Measurements from ENCODE around the gene UBAC2.

Gene UBAC2

GRCh38 chr13:99311748-99312492 lies 111.3 kb downstream of the UBAC2 start:
- no peak for DNase-seq (ENCODE audit: low spot score)

DNA sequence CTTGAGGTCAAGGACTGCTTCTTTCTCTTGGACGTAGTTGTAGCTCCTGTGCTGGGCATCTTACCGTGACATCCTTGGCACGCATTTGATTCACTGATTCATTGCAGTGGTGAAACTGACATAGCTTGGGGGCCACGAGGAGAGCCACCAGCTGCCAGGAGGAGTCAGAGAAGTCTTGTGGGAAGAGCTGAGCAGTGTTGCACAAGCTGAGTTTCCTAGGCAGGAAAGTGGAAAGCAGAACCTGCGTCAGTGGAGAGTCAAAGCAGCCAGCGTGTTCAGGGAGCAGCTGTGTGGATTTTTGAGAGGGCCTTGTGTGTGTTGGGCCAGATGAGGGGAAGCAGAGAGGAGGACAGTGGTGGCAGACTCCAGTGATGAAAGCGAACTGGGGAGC lies 111.8 kb downstream of the UBAC2 start:
- DNase-seq (ENCODE audit: low spot score) = peak; percentile 92

GRCh38 chr13:99313501-99313900 lies 112.8 kb downstream of the UBAC2 start:
- DNase-seq (ENCODE audit: low spot score) = no peak

DNA sequence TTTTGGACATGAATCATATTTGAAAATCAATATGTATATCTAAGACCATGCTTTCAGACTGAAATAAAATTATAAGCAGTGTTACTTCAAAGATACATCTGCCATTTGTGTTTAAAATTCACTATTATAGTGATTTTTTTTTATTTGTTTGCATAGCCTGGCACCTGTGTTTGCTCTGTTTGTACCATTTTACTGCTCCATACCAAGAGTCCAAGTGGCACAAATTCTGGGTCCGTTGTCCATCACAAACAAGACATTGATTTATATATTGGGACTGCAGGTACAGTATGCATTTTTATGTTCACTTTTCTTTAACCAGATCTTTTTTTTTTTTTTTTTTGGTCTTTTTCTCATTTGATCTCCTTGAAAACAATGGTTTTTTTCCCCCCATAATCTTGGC lies 113.3 kb downstream of the UBAC2 start:
- no peak for DNase-seq (ENCODE audit: low spot score)

DNA sequence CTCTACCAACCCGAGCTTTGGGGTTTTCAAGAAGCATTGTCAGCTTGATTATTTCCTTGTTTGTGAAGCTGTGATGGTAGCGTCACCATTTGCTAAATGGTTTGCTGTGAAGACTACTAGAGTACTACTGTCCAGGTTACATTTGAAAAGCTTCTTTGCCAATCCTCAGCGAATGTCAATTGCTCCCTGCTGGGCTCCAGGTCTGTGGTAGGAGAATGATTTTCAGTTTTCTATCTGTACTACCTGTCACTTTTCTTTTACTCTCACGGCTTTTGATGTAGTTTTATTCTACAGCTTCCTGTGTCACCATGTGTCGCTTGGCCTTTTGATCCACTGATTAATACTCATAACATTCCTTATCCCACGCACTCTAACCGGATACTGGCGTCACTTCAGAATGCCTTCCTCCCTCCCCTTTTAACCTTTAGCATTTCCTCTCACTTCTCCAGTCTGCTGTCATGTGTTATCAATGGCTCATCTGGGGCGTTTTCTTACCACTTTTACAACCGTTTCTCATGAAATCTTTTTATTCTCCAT lies 114.1 kb downstream of the UBAC2 start:
- no peak for DNase-seq (ENCODE audit: low spot score)

GRCh38 chr13:99315186-99315585 lies 114.5 kb downstream of the UBAC2 start:
- DNase-seq (ENCODE audit: low spot score) = no peak

DNA sequence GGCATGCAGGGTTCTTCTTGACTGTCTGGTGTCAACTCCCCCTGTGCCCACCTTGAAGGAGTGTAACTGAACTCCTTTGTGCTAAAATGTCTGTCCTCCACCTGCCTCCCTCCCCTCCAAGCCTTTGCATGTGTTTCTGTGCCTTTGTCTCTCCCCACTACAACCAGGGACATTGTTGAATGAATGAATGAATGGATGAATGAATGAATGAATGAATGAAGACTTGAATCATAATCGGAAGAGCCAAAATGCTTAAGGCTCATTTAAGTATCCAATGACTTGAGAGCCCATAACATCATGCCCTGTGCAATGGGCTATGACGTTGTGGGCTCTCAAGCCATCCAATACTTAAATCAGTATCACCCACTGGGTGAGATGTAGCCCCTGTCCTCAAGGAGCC lies 115.6 kb downstream of the UBAC2 start:
- DNase-seq (ENCODE audit: low spot score) = no peak

GRCh38 chr13:99316657-99317256 lies 116.1 kb downstream of the UBAC2 start:
- DNase-seq (ENCODE audit: low spot score) = no peak

GRCh38 chr13:99320693-99321481 lies 120.2 kb downstream of the UBAC2 start:
- DNase-seq (ENCODE audit: low spot score) = peak; percentile 67

GRCh38 chr13:99321709-99322108 lies 121.1 kb downstream of the UBAC2 start:
- DNase-seq (ENCODE audit: low spot score) = no peak

DNA sequence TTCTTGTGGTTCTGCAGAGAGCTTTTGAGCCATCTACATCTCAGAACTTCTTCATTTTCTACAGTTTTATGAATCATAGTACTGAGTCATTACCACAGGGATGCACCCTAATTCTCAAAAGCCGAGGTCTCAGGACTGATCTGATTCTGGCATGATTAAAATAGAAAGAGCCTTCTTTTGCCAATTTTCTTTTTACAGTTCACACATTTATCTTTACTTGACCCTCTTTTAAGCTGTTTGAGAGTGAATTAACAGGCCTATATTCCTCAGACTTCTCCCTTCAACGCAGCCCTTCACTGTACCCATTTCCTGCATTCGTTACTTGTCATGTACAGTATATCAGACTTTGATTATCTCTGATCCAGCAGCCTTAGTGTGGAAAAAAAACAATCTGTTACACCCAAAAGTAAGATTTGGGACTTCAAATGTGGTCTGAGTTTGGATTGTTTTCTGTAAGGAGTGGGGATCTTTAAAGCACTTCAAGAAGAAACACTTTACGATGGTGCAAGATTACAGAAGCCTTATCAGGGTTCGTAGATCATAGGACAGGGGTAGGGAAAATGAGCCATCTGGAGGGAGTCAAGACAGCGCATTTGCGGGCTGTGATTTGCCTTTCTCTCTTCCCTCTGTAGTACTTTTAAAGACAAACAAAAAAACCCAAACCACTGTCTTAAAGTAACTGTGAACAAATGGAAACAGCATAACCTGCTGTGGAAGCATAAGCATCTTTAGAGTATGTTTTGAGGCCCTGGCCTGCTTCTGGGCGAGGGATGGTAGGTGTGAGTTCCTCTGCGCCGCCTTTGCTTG lies 121.8 kb downstream of the UBAC2 start:
- DNase-seq (ENCODE audit: low spot score) = no peak

- DNase-seq (ENCODE audit: low spot score) = no peak
Observed at GRCh38 chr13:99323488-99323887, 122.8 kb downstream of the UBAC2 start.

DNA sequence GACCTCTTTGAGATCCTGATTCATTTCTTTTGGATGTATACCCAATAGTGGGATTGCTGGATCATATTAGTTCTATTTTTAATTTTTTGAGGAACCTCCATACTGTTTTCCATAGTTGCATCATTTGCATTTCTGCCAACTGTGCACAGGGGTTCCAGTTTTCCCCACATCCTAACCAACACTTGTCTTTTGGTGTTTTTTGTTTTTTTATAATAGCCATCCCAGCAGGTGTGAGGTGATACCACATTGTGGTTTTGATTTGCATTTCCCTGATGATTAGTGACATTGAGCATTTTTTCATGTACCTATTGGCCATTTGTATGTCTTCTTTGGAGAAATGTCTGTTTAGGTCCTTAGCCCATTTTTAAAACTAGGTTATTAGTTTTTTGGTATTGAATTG lies 125.4 kb downstream of the UBAC2 start:
- no peak for DNase-seq (ENCODE audit: low spot score)

GRCh38 chr13:99327126-99327525 lies 126.5 kb downstream of the UBAC2 start:
- DNase-seq (ENCODE audit: low spot score) = no peak

DNA sequence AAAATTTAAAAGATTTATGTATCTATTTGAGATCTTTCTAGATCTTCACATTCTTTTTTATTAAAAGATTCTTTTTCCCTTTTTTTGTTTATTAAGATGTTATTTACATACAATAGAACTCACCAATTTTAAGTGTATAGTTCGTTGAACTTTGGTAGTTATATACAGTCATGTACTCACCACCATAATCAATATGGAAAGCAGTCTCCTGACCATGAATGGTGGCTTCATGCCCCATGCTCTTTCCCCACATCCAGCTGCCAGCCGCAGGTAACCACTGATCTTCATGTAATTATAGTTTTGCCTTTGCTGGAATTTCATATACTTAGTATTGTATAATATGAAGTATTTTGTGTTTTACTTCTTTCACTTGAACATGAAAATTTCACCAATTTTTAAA lies 127.1 kb downstream of the UBAC2 start:
- no peak for DNase-seq (ENCODE audit: low spot score)

GRCh38 chr13:99329477-99329876 lies 128.8 kb downstream of the UBAC2 start:
- DNase-seq (ENCODE audit: low spot score) = no peak

- DNase-seq (ENCODE audit: low spot score) = no peak
Observed at GRCh38 chr13:99330942-99331341, 130.3 kb downstream of the UBAC2 start.

DNA sequence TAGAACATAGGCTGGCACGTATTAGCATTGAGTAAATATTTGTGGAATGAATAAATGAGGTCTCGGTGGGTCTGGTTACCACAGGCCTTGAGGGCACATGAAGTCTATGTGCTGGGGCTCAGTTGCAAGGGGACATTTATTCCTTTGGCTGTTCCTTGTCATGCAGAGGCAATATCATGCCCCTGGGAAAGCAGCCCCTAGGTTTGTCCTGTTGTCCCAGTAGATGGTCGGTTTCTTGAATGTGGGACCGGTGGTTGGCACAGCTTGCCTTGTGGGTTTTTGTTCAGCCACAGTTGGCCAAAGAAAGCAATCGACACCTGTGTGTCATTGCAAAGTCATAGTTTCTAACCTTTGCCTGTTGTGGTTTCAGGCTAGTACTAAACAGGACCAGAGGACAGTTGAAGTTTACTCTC lies 131.2 kb downstream of the UBAC2 start:
- no peak for DNase-seq (ENCODE audit: low spot score)

- no peak for DNase-seq (ENCODE audit: low spot score)
Observed at GRCh38 chr13:99332456-99332855, 131.8 kb downstream of the UBAC2 start.

DNA sequence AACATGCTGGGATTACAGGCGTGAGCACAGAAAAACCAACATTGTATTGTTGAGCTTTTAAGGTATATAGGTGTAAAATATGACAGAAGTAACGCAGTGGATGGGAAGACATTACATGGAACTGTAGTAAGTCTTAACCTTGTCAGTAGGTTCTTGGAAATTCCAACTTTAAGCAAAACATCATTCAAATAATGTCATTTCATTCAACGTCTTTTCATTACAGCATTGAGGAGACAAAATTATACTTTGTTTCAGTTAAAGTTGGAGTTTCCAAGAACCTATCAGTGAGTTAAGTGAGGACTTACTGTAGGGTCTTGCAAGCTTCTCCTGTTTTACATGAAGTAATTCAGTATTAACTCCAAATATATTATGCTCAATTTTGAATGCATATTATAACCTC lies 133.6 kb downstream of the UBAC2 start:
- no peak for DNase-seq (ENCODE audit: low spot score)

- no peak for DNase-seq (ENCODE audit: low spot score)
Observed at GRCh38 chr13:99335087-99335486, 134.4 kb downstream of the UBAC2 start.

GRCh38 chr13:99335603-99336002 lies 134.9 kb downstream of the UBAC2 start:
- no peak for DNase-seq (ENCODE audit: low spot score)

Measured in pons (tissue), 1 donor.